ENCODE results near the gene ZMYND8. TPM values are rescaled to one million over a fixed set of nuclear protein-coding genes. Genes with fewer than 3 reads are reported as not detected.

Gene ZMYND8
- total and polyA plus RNA-seq, 2 of the 4 experiments (the other 2 are of a cell fraction): 24.0 to 28.2 TPM

GRCh38 chr20:47198996-47199552 is 157.4 kb downstream of the ZMYND8 start:
- Histone ChIP-seq H3K9ac (ENCODE audit: low read depth, low read length) (no peak overlapping the region), H3K56ac (ENCODE audit: extremely low read depth, insufficient read depth, low read length) (no peak overlapping the region), H4K5ac (ENCODE audit: low read depth, low read length) (no peak overlapping the region), H3K4me2 (ENCODE audit: low read depth, low read length) (no peak overlapping the region), H2AK5ac (ENCODE audit: low read depth, low read length) (no peak overlapping the region), H4K91ac (ENCODE audit: insufficient read depth, low read depth, low read length) (no peak overlapping the region), H4K20me1 (ENCODE audit: insufficient read depth, low read length) (no peaks in the 10 kb centered on the region), H3K27ac (ENCODE audit: insufficient read depth, low read length) (no peak overlapping the region), H2AK9ac (replicated peaks; ENCODE audit: low read depth, low read length, poor library complexity) (no peak overlapping the region), H3K36me3 (ENCODE audit: control insufficient read depth, insufficient read depth, low read length) (no peaks in the 10 kb centered on the region), H3K9me1 (ENCODE audit: insufficient read depth, low read length) (0 out of 2 replicates have a peak, but pooled peaks cover 6% of the 10 kb centered on the region), H3K4me3 (ENCODE audit: insufficient read depth, low read depth, low read length) (no peak overlapping the region), H2BK5ac (ENCODE audit: low read depth, low read length, poor library complexity, severe bottlenecking) (no peak overlapping the region), H3K9me3 (ENCODE audit: control insufficient read depth, insufficient read depth, low read length) (no peaks in the 10 kb centered on the region), H3K14ac (replicated peaks; ENCODE audit: low read depth, low read length) (no peak overlapping the region), H2BK15ac (ENCODE audit: low read depth, low read length) (no peak overlapping the region), H3K23ac (ENCODE audit: low read depth, low read length) (no peak overlapping the region), H3K79me1 (ENCODE audit: low read depth in 1 of 2, low read length in 2 of 2) (no peaks in the 10 kb centered on the region), H3K18ac (ENCODE audit: low read depth, low read length) (no peak overlapping the region), H2AFZ (replicated peaks; ENCODE audit: low read length, poor library complexity) (no peak overlapping the region), H2BK120ac (ENCODE audit: low read depth, low read length) (no peak overlapping the region), H4K8ac (ENCODE audit: low read depth in 2 of 2, low read length in 2 of 2) (no peak overlapping the region), H3K4ac (ENCODE audit: low read depth, low read length) (no peak overlapping the region), H2BK20ac (ENCODE audit: low read depth, low read length) (no peak overlapping the region), H3K4me1 (ENCODE audit: control insufficient read depth, insufficient read depth, low read length) (peaks cover 3% of the 10 kb centered on the region; the same call in 1 of the 2 replicates), H3K27me3 (ENCODE audit: control insufficient read depth, insufficient read depth, low read length) (no peaks in the 10 kb centered on the region)
- intact Hi-C loops (cut with micrococcal nuclease) (no loop called here), dilution Hi-C loops (cut with HindIII; ENCODE audit: low sequenced_read_pairs, unreplicated experiment) (no loop called here), in situ Hi-C loops (cut with MboI; ENCODE audit: low sequenced_read_pairs) (loop anchor here (5.0 to 10.0 kb wide), 2 partner anchors 183 to 426 kb away; no protein-coding TSS in a partner anchor)
- DNase-seq (no peak), ATAC-seq (ENCODE audit: low read depth) (no peak)
- TF ChIP-seq CHD1 (IDR thresholded peaks at IDR 0.05; ENCODE audit: low read depth, low read length): no peak
- TF ChIP-seq RCOR1 (IDR thresholded peaks at IDR 0.05; ENCODE audit: insufficient replicate concordance, low read length): no peak
- TF ChIP-seq ELK1 (IDR thresholded peaks at IDR 0.05; ENCODE audit: borderline replicate concordance, low read depth, low read length): no peak
- no peak for TF ChIP-seq MAFK (IDR thresholded peaks at IDR 0.05; ENCODE audit: low read depth, low read length)
- no peak for TF ChIP-seq MAZ (IDR thresholded peaks at IDR 0.05; ENCODE audit: borderline replicate concordance, low read depth, low read length)
- no peak for TF ChIP-seq MXI1 (IDR thresholded peaks at IDR 0.05; ENCODE audit: borderline replicate concordance, low read depth, low read length)
- TF ChIP-seq BHLHE40 (IDR thresholded peaks at IDR 0.05; ENCODE audit: low read depth, low read length): no peak
- BruUV-seq (replicated peaks): no TSS peak
- POLR2A ChIA-PET (ENCODE audit: unreplicated experiment): no interaction called here
- WGBS, 2 experiments (ENCODE audit: extremely low coverage in 2 of 2, insufficient read length in 1 of 2): 100% methylated on average over 1 of the region's 14 CpGs; no CpG with 5 or more reads in 1 of the 2 experiments
- CTCF ChIA-PET: interaction anchor here (0.6 to 1.6 kb wide), 2 partner anchors 182 to 185 kb away, joined by 3 to 8 read pairs; no protein-coding TSS in a partner anchor

Measured in IMR-90 (cell line).